Measurements from ENCODE around the gene GNAZ. TPM values are rescaled to one million over a fixed set of nuclear protein-coding genes. Genes with fewer than 3 reads are reported as not detected.

GNAZ gene
- total RNA-seq, 5 donors from 2014 or later (not counting 1 experiment from before 2014, with no cell fraction given): 0.70 to 1.4 (median 1.3) TPM

Other genes starting within 250 kb of the GNAZ start
- gene IGLL5, start 182.7 kb upstream of the GNAZ start, total RNA-seq: 1 to 10 TPM in 3 of 5 donors, under 1 TPM in 2; 0.35 to 2.9 (median 2.1) TPM
- gene RSPH14, start 71.5 kb downstream of the GNAZ start, total RNA-seq: under 1 TPM in 1 of 5 donors, not detected in 4; 0.83 TPM
- gene RAB36, start 75.0 kb downstream of the GNAZ start, total RNA-seq: 1 to 10 TPM in 1 of 5 donors, under 1 TPM in 4; 0.18 to 1.8 (median 0.47) TPM
- 100 to 1,000 TPM in 1 of 5 donors, 10 to 100 TPM in 4; 74.6 to 103 (median 85.5) TPM for gene BCR, start 110.0 kb downstream of the GNAZ start, total RNA-seq